GM10266 (cell line): Measurements from ENCODE around the gene KRTAP26-1.

Experiments
- DNase-seq: peaks from one replicate; pipeline ENCODE4 v3.0.0; 2012; ENCODE audit errors: extremely low spot score
- CTCF ChIP-seq: IDR thresholded peaks from 2 replicates; pipeline ENCODE4 v1.5.1; 2012; ENCODE audit warnings: mild to moderate bottlenecking, low read depth; ENCODE audit not compliant: control insufficient read depth, insufficient read depth; ENCODE audit errors: missing control alignments

Gene KRTAP26-1

GRCh38 chr21:30320215-30320614 is at the start of gene KRTAP26-1:
Gene KRTAP26-1, minus strand, starts transcription at chr21:30320315. Its CDS starts 280 bp downstream, at chr21:30320035.
- no peak for DNase-seq
- TF ChIP-seq CTCF, result no peak

GRCh38 chr21:30355906-30356305 is 35.8 kb upstream of the KRTAP26-1 start:
- TF ChIP-seq CTCF, result no peak

GRCh38 chr21:30354308-30355005 is 34.3 kb upstream of the KRTAP26-1 start:
- no peak for DNase-seq
- TF ChIP-seq CTCF, result no peak

More at GRCh38 chr21:30355906-30356305, 35.8 kb upstream of the KRTAP26-1 start:
- no peak for DNase-seq

GRCh38 chr21:30351534-30351933 is 31.4 kb upstream of the KRTAP26-1 start:
- no peak for DNase-seq
- TF ChIP-seq CTCF, result no peak

GRCh38 chr21:30349572-30349971 is 29.5 kb upstream of the KRTAP26-1 start:
- no peak for TF ChIP-seq CTCF
- DNase-seq, result no peak

GRCh38 chr21:30348506-30348905 is 28.4 kb upstream of the KRTAP26-1 start, which contains the start of gene KRTAP23-1:
Gene KRTAP23-1, minus strand, starts transcription at chr21:30348606. Its CDS starts 0 bp downstream, at chr21:30348606.
- TF ChIP-seq CTCF, result no peak
- no peak for DNase-seq

- no peak for DNase-seq
- no peak for TF ChIP-seq CTCF
Measured at GRCh38 chr21:30345014-30345413, 24.9 kb upstream of the KRTAP26-1 start.
